DOHH2 (cell line): Measurements from ENCODE around the gene TRIM47.

Experiments
- H3F3A ChIP-seq: fragments of 200-600 bp; sonication (generic), shearing (Covaris generic); 2 replicates; pipeline ENCODE4 v1.6.0; 2016; ENCODE audit warnings: antibody characterized with exemption, mild to moderate bottlenecking; ENCODE audit not compliant: control insufficient read depth, insufficient read depth
- H3K27ac ChIP-seq: fragments of 200-600 bp; sonication (generic); 2 replicates; pipeline ENCODE4 v1.5.1; 2014; ENCODE audit warnings: low read depth, mild to moderate bottlenecking, low read length, moderate library complexity
- H3K27me3 ChIP-seq: fragments of 200-600 bp; sonication (generic); 2 replicates; pipeline ENCODE4 v1.6.1; 2014; ENCODE audit warnings: mild to moderate bottlenecking, low read length, mixed read lengths; ENCODE audit not compliant: control insufficient read depth
- H3K36me3 ChIP-seq: fragments of 200-600 bp; sonication (generic); 2 replicates; pipeline ENCODE4 v1.6.1; 2014; ENCODE audit warnings: mild to moderate bottlenecking, low read length, moderate library complexity, mixed read lengths; ENCODE audit not compliant: control insufficient read depth
- H3K4me1 ChIP-seq: fragments of 200-600 bp; sonication (generic); 2 replicates; pipeline ENCODE4 v1.6.1; 2014; ENCODE audit warnings: mild to moderate bottlenecking, low read length, mixed read lengths; ENCODE audit not compliant: control insufficient read depth
- H3K4me2 ChIP-seq: fragments of 200-600 bp; sonication (generic); 2 replicates; pipeline ENCODE4 v1.6.0; 2014; ENCODE audit warnings: mild to moderate bottlenecking, low read length, moderate library complexity
- H3K4me3 ChIP-seq: fragments of 200-600 bp; sonication (generic); 2 replicates; pipeline ENCODE4 v1.5.1; 2014; ENCODE audit warnings: mild to moderate bottlenecking, low read length, mixed read lengths
- H3K79me2 ChIP-seq: fragments of 200-600 bp; sonication (generic); 2 replicates; pipeline ENCODE4 v1.6.1; 2014; ENCODE audit warnings: mild to moderate bottlenecking, low read length, mixed read lengths; ENCODE audit not compliant: control insufficient read depth
- H3K9me2 ChIP-seq: fragments of 200-600 bp; sonication (generic); replicated peaks from 2 replicates; pipeline ENCODE4 v1.6.1; 2014; ENCODE audit warnings: mild to moderate bottlenecking, low read length, mixed read lengths; ENCODE audit not compliant: control insufficient read depth
- H3K9me3 ChIP-seq: fragments of 200-600 bp; sonication (generic); 2 replicates; pipeline ENCODE4 v1.6.1; 2014; ENCODE audit warnings: antibody characterized with exemption, low read length, mixed read lengths; ENCODE audit not compliant: control insufficient read depth, insufficient read depth
- H4K20me1 ChIP-seq: fragments of 200-600 bp; sonication (generic); 2 replicates; pipeline ENCODE4 v1.6.0; 2014; ENCODE audit warnings: low read depth, mild to moderate bottlenecking, antibody characterized with exemption, low read length, moderate library complexity; ENCODE audit not compliant: control insufficient read depth, insufficient read depth
- CTCF ChIP-seq: fragments of 200-600 bp; sonication (generic); IDR thresholded peaks from one replicate; pipeline ENCODE4 v1.5.1; 2014; ENCODE audit warnings: antibody characterized with exemption, mild to moderate bottlenecking, low read depth, low read length; ENCODE audit not compliant: poor library complexity, severe bottlenecking
- EZH2phosphoT487 ChIP-seq: fragments of 200-600 bp; sonication (generic); IDR thresholded peaks from 2 replicates; pipeline ENCODE4 v1.6.1; 2017; ENCODE audit warnings: borderline replicate concordance, mild to moderate bottlenecking, antibody characterized with exemption, low read length, moderate library complexity, mixed read lengths

Gene TRIM47

DNA sequence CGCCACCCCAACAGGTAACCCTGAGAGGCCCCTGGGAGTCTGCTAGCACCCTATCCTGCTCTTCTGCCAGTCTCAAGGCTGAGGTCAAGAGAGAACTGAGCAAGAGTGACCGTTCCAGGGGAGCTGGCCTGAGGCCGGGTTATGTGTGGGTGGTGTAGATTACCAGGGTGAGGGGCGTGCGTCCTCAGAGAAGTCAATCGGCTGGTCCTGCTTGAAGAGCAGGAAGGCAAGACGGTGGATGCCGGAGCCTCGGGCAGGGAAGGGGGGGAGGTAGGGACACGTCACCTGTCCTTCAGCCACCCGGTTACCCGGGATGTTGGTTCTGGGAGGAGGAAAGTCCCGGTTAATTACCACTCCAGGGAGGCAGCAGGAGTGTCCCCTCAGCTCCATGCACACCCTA lies 21.0 kb upstream of the TRIM47 start:
- Histone ChIP-seq H3K4me2 (no peak overlapping the region), H3K27ac (no peak overlapping the region), H3K4me3 (no peak overlapping the region), H3K4me1 (peaks cover 26% of the 10 kb centered on the region), H3K27me3 (no peaks in the 10 kb centered on the region), H3K9me2 (no peaks in the 10 kb centered on the region), H3K79me2 (peaks cover 49% of the 10 kb centered on the region), H3K9me3 (no peaks in the 10 kb centered on the region), H4K20me1 (no peaks in the 10 kb centered on the region), H3F3A (peaks cover 9% of the 10 kb centered on the region), H3K36me3 (peaks cover 71% of the 10 kb centered on the region)
- TF ChIP-seq EZH2phosphoT487 = no peak
- TF ChIP-seq CTCF = no peak

GRCh38 chr17:75898791-75899190 lies 20.4 kb upstream of the TRIM47 start:
- no peaks in the 10 kb centered on the region for H4K20me1 ChIP-seq
- no peaks in the 10 kb centered on the region for H3K9me2 ChIP-seq
- TF ChIP-seq EZH2phosphoT487 = no peak
- no peak for TF ChIP-seq CTCF
- H3K4me3 ChIP-seq = no peak overlapping the region
- peaks cover 49% of the 10 kb centered on the region for H3K79me2 ChIP-seq
- H3K27me3 ChIP-seq = no peaks in the 10 kb centered on the region
- no peak overlapping the region for H3K27ac ChIP-seq
- H3K36me3 ChIP-seq = peaks cover 70% of the 10 kb centered on the region
- no peak overlapping the region for H3K4me2 ChIP-seq
- peaks cover 9% of the 10 kb centered on the region for H3F3A ChIP-seq
- H3K4me1 ChIP-seq = peaks cover 24% of the 10 kb centered on the region
- H3K9me3 ChIP-seq = no peaks in the 10 kb centered on the region

DNA sequence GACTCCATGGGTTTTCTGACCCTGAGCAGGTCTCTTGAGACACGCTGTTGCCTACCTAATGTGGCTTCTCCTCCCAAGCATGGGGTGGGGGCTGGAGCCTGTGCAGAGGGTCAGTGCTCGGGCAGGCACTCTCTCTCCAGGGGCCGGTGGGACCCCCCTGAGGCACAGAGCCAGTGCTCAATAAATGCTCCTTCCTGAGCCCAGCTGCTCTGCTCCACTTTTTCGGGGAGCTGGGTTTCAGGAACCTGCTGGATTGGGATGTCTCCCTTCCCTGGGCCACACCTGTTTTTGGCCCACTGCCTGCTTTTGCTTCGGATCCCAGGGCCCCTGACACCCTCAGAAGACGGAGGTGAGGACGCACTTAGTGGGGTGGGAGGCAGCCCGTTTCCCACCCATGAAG lies 19.7 kb upstream of the TRIM47 start:
- Histone ChIP-seq H4K20me1 (no peaks in the 10 kb centered on the region), H3K9me3 (no peaks in the 10 kb centered on the region), H3K79me2 (peaks cover 49% of the 10 kb centered on the region), H3K4me1 (peaks cover 20% of the 10 kb centered on the region), H3F3A (peaks cover 9% of the 10 kb centered on the region), H3K4me2 (no peak overlapping the region), H3K4me3 (no peak overlapping the region), H3K9me2 (no peaks in the 10 kb centered on the region), H3K27ac (no peak overlapping the region), H3K27me3 (no peaks in the 10 kb centered on the region), H3K36me3 (peaks cover 67% of the 10 kb centered on the region)
- TF ChIP-seq CTCF (no peak), EZH2phosphoT487 (no peak)
